HG02840 (cell line): ENCODE results near the gene HSD11B1L.
"Not testable (repeated sequence)": the region's sequence is repeated elsewhere in the genome, so short reads cannot be mapped to it uniquely, and the experiment has no call there.

Source experiments
- ATAC-seq: cut with Tn5 transposase; IDR thresholded peaks from one replicate; pipeline ENCODE4 v1.9.1; 2021; ENCODE audit warnings: mild to moderate bottlenecking, moderate library complexity, moderate number of reproducible peaks; ENCODE audit not compliant: unreplicated experiment, low FRiP score

HSD11B1L gene

GRCh38 chr19:5686647-5687359, 6.0 kb downstream of the HSD11B1L start:
- ATAC-seq = peak; percentile 45

DNA sequence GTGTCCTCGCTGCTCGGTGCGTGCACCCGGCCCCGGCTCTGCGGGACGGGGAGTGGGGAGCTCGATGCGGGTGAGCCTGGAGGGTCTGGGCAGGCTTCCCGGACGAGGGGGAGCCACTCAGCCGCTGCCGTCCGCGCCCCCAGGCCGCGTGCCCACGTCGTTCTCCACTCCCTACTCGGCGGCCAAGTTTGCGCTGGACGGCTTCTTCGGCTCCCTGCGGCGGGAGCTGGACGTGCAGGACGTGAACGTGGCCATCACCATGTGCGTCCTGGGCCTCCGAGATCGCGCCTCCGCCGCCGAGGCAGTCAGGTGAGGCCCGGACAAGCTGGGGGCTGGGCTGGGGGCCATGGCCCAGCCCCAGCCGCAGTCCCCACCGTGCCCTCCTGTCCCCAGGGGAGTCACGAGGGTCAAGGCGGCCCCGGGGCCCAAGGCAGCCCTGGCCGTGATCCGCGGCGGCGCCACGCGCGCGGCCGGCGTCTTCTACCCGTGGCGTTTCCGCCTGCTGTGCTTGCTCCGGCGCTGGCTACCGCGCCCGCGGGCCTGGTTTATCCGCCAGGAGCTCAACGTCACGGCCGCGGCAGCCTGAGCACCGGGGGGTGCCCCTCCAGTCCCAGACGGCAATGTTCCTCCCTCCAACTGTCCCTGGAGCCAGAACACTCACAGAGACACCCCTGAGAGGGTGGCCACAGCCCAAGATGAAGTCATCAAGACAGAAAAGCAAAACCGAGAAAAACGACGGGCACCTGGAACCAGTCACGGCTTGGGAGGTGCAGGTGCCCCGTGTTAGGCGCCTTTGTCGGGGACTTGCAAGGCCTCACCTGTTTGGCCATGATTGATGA, 6.8 kb downstream of the HSD11B1L start:
- ATAC-seq = no peak

GRCh38 chr19:5688262-5688881, 7.5 kb downstream of the HSD11B1L start:
- not testable (repeated sequence) for ATAC-seq

GRCh38 chr19:5690125-5690954, 9.5 kb downstream of the HSD11B1L start, which contains the start of gene RPL36:
TSS of gene RPL36 (plus strand) at chr19:5690295. CDS start at chr19:5690508, 213 bp downstream.
- peak; percentile 44 for ATAC-seq

DNA sequence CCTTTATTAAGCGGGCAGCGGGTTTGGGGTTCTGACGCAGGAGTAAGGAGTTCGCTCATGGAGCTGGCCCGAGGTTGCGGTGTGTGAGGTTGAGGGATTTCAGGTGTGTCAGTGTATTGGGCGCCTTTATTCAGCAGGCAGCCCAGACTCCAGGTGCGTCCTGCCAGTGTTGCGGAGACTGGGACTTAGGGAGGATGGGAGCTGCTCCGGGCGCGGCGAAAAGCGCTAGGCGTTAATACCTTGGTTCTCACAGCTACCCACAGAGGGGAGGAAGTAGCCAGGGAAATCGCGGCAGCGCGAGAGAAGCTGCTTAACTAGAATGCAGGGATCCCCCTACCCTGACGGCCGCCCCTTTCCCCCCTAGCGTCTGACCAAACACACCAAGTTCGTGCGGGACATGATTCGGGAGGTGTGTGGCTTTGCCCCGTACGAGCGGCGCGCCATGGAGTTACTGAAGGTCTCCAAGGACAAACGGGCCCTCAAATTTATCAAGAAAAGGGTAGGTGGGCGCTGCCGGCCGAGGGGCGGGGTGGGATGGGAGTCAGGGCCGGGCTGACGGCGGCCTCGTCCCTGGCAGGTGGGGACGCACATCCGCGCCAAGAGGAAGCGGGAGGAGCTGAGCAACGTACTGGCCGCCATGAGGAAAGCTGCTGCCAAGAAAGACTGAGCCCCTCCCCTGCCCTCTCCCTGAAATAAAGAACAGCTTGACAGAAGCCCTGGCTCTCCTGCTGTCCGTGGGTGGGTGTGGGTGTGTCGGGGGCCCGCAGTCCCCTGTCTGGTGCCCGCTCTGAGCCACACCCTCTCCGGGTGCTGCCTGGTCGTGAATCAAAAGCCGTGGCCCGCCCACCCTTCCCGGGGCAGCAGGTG, 10.4 kb downstream of the HSD11B1L start:
- no peak for ATAC-seq

- no peak for ATAC-seq
Measured at GRCh38 chr19:5691822-5692722, 11.2 kb downstream of the HSD11B1L start.

GRCh38 chr19:5692723-5693194, 11.9 kb downstream of the HSD11B1L start:
- no peak for ATAC-seq

- no peak for ATAC-seq
Measured at GRCh38 chr19:5693195-5694166, 12.7 kb downstream of the HSD11B1L start.

- ATAC-seq = no peak
Measured at GRCh38 chr19:5694167-5694955, 13.5 kb downstream of the HSD11B1L start.

DNA sequence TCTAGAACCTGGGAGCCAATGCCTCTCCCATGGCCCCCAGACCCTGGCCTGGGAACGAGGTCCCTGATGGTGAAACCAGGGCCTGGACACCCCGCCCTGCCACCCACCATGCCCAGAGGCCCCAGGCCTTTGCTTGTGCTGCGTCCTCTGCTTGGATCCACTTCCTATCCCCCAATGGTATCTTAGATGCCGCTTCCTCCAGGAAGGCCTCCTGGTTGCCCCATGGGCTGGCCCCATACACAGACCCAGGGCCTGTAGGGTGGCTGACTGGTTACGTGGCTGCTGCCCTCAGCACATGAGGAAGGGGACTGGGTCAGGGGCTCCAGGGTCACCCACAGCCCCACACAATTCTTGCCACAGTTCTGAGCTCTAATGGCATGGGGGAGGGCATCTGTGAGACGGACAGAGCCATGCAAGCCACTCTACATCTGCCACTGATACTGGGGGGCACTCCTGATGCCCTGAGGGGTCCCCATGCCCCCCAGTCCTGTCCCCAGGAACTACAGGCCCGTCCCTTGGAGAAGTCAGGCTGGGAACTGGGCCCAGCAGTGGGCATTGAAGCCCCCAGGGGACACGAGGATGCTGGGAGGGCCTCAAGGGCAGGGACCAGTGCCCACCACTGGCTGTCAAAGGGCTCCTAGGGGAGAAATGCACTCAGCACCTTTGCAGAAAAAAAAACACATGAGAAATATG, 14.3 kb downstream of the HSD11B1L start:
- no peak for ATAC-seq

- ATAC-seq = no peak
Measured at GRCh38 chr19:5695649-5696195, 14.9 kb downstream of the HSD11B1L start.

DNA sequence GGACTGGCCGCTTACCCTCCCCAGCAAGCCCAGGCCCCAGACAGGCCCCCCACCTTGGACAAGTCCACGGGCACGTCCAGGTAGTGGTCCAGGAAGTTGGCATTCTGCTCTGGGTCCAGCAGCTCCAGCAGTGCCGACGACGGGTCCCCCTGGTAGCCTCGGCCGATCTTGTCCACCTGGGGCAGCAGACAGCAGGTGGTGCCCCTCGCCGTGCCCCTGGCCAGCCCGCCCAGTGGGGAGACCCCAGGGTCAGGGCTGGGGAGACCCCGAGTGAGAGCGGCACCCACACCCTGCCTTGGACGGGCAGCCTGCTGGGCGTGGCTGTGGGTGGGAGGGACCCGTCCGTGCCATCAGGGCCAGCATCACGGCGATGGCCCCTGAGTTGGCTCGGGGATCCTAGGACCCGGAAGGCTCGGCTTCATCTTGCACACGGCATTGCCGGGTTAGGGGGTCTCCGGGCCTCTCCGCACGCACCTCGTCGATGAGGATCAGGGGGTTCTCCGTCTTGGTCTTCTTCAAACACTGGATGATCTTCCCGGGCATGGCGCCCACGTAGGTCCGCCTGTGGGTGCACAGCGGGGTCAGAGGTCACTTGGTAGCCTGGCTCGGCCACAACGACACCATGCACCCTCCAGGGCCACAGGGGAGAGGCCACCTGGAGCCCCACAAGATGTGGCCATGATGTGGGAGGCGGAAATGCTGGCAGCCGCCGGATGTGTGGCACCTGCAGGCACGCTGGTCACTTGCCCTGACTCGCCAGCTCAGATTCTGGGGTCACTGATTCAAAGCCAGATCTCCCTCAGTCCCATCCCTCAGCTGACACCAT, 15.6 kb downstream of the HSD11B1L start:
- ATAC-seq = no peak

DNA sequence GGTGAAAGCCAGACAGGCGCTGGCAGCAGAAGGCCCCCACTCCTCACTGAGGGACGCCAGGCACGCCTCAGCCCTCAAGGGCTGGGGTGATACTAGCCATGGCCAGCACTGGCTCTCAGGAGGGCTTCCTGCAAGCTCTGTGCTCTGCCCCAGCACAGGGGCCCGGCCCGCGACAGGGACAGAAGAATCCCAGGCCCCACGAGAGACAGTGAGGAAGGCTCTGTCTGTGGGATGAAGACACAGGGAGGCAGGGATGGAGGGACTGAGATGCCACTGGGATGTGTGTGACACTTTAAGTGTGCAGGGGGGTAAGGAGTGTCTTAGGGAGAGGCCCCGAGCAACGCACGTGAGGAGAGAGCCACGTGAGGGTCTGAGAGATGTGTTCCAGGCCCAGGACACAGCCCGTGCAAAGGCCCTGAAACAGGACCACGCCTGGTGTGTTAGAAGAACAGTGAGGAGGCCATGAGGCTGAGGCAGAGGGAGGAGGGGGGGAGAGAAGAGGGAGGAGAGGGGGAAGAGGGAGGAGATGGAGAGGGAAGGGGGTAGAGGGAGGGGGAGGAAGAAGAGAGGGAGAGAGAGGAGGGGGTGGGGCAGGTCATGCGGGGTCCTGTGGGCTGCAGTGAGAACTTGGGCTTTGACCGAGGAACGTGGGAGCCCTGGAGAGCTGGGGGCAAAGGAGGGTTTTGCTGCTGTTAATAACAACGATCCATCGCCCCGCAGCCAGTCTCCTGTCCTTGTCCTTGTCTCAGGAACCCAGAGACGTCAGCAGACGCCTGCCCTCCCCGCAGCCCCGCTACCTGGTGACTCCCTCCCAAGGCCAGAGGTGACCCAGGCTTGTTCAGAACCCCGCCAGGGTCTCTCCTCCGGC, 16.4 kb downstream of the HSD11B1L start:
- no peak for ATAC-seq
